BLaER1 treated with 17β-estradiol and CSF1 and Interleukin-3, amounts not matched to agents 10 nM and 100 nM (cell line): ENCODE results near the gene PTP4A2.

Experiments
- H3K27ac ChIP-seq, 11 experiments: shearing (Covaris generic); formaldehyde crosslinking; 2 replicates each; pipeline ENCODE4 v1.8.1; 2022
- H3K27me3 ChIP-seq, 11 experiments: shearing (Covaris generic); formaldehyde crosslinking; 2 replicates each; pipeline ENCODE4 v1.8.1; 2022
- H3K36me3 ChIP-seq, 11 experiments: shearing (Covaris generic); formaldehyde crosslinking; 2 replicates each; pipeline ENCODE4 v1.8.1; 2022
- H3K4me1 ChIP-seq, 10 experiments: shearing (Covaris generic); formaldehyde crosslinking; 2 replicates each; pipeline ENCODE4 v1.8.1; 2022
- H3K4me2 ChIP-seq, 11 experiments: shearing (Covaris generic); formaldehyde crosslinking; 2 replicates each; pipeline ENCODE4 v1.8.1; 2022
- H3K4me3 ChIP-seq, 10 experiments: shearing (Covaris generic); formaldehyde crosslinking; 2 replicates each; pipeline ENCODE4 v1.8.1; 2022
- H3K9ac ChIP-seq, 11 experiments: shearing (Covaris generic); formaldehyde crosslinking; 2 replicates each; pipeline ENCODE4 v1.8.1; 2022
- H3K9me3 ChIP-seq, 11 experiments: shearing (Covaris generic); formaldehyde crosslinking; replicated peaks in 1 of 11; 2 replicates each; pipeline ENCODE4 v1.8.1; 2022
- H4K20me1 ChIP-seq, 11 experiments: shearing (Covaris generic); formaldehyde crosslinking; 2 replicates each; pipeline ENCODE4 v1.8.1; 2022
- Cebpa-rat ChIP-seq, 11 experiments: shearing (Covaris generic); IDR thresholded peaks; 2 replicates each; pipeline ENCODE4 v1.8.1; 2022

Gene PTP4A2

GRCh38 chr1:31879981-31880608, 58.1 kb downstream of the PTP4A2 start:
- Histone ChIP-seq H3K27me3 (no peaks in the 10 kb centered on the region), H3K4me2 (peak overlapping the region in 10 of 11 experiments; percentile 40 to 73 (median 64); a peak in 14 of 22 replicates), H3K4me3 (no peak overlapping the region), H3K4me1 (peaks cover 25 to 50% (median 45%) of the 10 kb centered on the region in 10 experiments), H3K9ac (no peak overlapping the region), H3K36me3 (no peaks in the 10 kb centered on the region), H4K20me1 (no peaks in the 10 kb centered on the region), H3K9me3 (no peaks in the 10 kb centered on the region), H3K27ac (no peak overlapping the region)
- no peak for TF ChIP-seq Cebpa-rat (IDR thresholded peaks at IDR 0.05)

GRCh38 chr1:31878058-31878457, 60.1 kb downstream of the PTP4A2 start:
- H3K27me3 ChIP-seq: no peaks in the 10 kb centered on the region
- no peaks in the 10 kb centered on the region for H3K36me3 ChIP-seq
- H3K4me1 ChIP-seq: peaks cover 25 to 50% (median 45%) of the 10 kb centered on the region in 10 experiments
- H3K27ac ChIP-seq: peak overlapping the region; percentile 37 to 77 (median 72); a peak in 20 of 22 replicates
- H4K20me1 ChIP-seq: no peaks in the 10 kb centered on the region
- H3K4me2 ChIP-seq: peak overlapping the region; percentile 31 to 78 (median 55); a peak in 21 of 22 replicates
- 0 out of 22 replicates have a peak, but pooled peaks cover 0 to 5% (median 0%) of the 10 kb centered on the region in 11 experiments for H3K9me3 ChIP-seq
- peak overlapping the region in 9 of 11 experiments; percentile 9 to 49 (median 29); a peak in 10 of 22 replicates for H3K9ac ChIP-seq
- H3K4me3 ChIP-seq: no peak overlapping the region
- TF ChIP-seq Cebpa-rat (IDR thresholded peaks at IDR 0.05): no peak

DNA sequence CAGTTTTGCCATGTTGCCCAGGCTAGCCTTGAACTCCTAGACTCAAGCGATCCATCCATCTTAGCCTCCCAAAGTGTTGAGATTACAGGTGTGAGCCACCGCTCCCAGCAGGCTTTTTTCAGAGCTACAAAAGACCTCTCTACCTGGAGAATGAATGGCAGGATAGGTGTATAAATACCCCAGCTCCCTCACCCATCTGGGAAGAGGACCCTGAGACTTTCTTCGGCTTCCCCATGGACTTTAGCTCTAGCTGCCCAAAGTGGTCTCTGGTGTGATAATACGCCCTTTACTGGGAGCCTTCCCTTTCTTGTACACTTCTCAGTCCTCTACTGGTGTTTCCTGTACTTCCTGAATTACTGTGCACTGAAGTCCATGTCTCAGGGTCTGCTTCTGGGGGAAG, 60.6 kb downstream of the PTP4A2 start:
- H3K9ac ChIP-seq: peak overlapping the region in 8 of 11 experiments; percentile 9 to 49 (median 32); a peak in 8 of 22 replicates
- H3K27me3 ChIP-seq: no peaks in the 10 kb centered on the region
- no peaks in the 10 kb centered on the region for H4K20me1 ChIP-seq
- H3K9me3 ChIP-seq: 0 out of 22 replicates have a peak, but pooled peaks cover 0 to 8% (median 0%) of the 10 kb centered on the region in 11 experiments
- H3K36me3 ChIP-seq: no peaks in the 10 kb centered on the region
- H3K27ac ChIP-seq: peak overlapping the region; percentile 37 to 77 (median 72); a peak in 20 of 22 replicates
- TF ChIP-seq Cebpa-rat (IDR thresholded peaks at IDR 0.05): no peak
- peaks cover 25 to 50% (median 45%) of the 10 kb centered on the region in 10 experiments for H3K4me1 ChIP-seq
- no peak overlapping the region for H3K4me3 ChIP-seq
- peak overlapping the region; percentile 31 to 78 (median 55); a peak in 21 of 22 replicates for H3K4me2 ChIP-seq

DNA sequence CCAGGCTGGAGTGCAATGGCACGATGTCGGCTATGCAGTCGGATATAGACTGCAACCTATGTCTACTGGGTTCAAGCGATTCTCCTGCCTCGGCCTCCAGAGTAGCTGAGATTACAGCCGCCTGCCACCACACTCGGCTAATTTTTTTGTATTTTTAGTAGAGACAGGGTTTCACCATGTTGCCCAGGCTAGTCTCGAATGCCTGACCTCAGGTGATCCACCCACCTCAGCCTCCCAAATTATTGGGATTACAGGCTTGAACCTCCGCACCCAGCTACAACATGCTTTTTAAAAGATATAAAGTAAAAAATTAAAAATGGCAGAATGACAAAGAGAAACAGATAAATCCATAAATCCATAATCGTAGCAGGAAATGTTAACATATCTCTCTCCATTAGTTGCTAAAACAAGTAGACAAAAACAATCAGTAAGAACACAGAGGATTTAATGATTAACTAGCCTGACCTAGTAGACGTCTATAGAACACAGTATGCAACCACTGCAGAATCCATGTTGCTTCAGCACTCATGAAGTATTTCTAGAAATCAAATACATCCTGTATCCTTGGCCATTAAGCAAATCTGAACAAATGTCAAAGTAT, 62.4 kb downstream of the PTP4A2 start:
- Histone ChIP-seq H3K4me1 (peaks cover 13 to 37% (median 33%) of the 10 kb centered on the region in 10 experiments), H4K20me1 (no peaks in the 10 kb centered on the region), H3K9me3 (0 out of 22 replicates have a peak, but pooled peaks cover 0 to 8% (median 0%) of the 10 kb centered on the region in 11 experiments), H3K27ac (no peak overlapping the region), H3K27me3 (no peaks in the 10 kb centered on the region), H3K4me2 (no peak overlapping the region), H3K4me3 (no peak overlapping the region), H3K36me3 (no peaks in the 10 kb centered on the region), H3K9ac (no peak overlapping the region)
- TF ChIP-seq Cebpa-rat (IDR thresholded peaks at IDR 0.05): no peak

GRCh38 chr1:31874942-31875341, 63.2 kb downstream of the PTP4A2 start:
- Histone ChIP-seq H3K4me3 (no peak overlapping the region), H3K27ac (no peak overlapping the region), H3K36me3 (no peaks in the 10 kb centered on the region), H3K27me3 (no peaks in the 10 kb centered on the region), H3K9me3 (0 out of 22 replicates have a peak, but pooled peaks cover 0 to 8% (median 0%) of the 10 kb centered on the region in 11 experiments), H4K20me1 (no peaks in the 10 kb centered on the region), H3K4me2 (no peak overlapping the region), H3K4me1 (peaks cover 12 to 30% (median 26%) of the 10 kb centered on the region in 10 experiments), H3K9ac (no peak overlapping the region)
- no peak for TF ChIP-seq Cebpa-rat (IDR thresholded peaks at IDR 0.05)

DNA sequence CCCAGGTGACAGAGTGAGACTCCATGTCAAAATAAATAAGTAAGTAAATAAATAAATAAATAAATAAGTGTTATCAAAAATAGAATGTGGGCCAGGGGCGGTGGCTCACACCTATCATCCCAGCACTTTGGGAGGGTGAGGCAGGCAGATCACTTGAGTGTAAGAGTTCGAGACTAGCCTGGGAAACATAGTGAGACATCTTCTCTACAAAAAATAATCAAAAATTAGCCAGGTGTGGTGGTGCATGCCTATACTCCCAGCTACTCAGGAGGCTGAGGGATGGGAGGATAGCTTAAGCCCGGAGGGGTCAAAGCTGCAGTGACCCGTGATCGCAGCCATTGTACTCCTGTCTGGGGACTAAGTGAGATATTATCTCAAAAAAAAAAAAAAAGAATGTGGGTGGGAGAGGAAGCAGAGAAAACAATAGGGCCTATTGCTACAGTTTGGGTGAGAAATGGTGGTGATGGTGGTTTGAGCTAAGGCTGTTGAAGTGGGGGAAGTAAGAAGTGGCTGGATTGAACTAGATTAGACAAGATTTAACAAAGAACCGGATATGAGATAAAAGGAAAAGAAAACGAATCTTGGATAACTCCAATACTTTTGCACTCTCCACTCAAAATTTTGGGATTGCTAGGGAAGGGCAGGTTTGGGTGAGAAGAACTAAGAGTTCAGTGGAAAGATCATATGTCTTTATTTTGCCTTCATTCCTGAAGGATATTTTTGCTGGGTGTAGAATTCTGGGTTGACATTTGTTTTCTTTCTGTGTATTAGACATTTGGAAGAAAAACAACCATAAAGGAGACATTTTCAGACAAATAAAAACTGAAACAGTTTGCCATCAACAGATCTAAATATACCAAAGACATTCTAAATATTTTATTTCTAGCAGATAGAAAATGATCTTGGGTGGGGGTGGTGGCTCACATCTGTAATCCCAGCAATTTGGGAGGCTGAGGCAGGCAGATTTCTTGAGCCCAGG, 65.2 kb downstream of the PTP4A2 start:
- TF ChIP-seq Cebpa-rat (IDR thresholded peaks at IDR 0.05): no peak

GRCh38 chr1:31871703-31872102, 66.5 kb downstream of the PTP4A2 start:
- no peaks in the 10 kb centered on the region for H3K36me3 ChIP-seq
- H3K4me1 ChIP-seq: peaks cover 13 to 21% (median 17%) of the 10 kb centered on the region in 10 experiments
- no peak for TF ChIP-seq Cebpa-rat (IDR thresholded peaks at IDR 0.05)
- no peak overlapping the region for H3K4me3 ChIP-seq
- H3K27ac ChIP-seq: no peak overlapping the region
- H3K27me3 ChIP-seq: no peaks in the 10 kb centered on the region
- no peak overlapping the region for H3K4me2 ChIP-seq
- H4K20me1 ChIP-seq: no peaks in the 10 kb centered on the region
- no peak overlapping the region for H3K9ac ChIP-seq
- H3K9me3 ChIP-seq: 0 out of 22 replicates have a peak, but pooled peaks cover 0 to 8% (median 0%) of the 10 kb centered on the region in 11 experiments

More for the DNA sequence above, 65.2 kb downstream of the PTP4A2 start:
- H3K4me1 ChIP-seq: peaks cover 18 to 30% (median 26%) of the 10 kb centered on the region in 10 experiments
- H3K9ac ChIP-seq: no peak overlapping the region
- H3K36me3 ChIP-seq: no peaks in the 10 kb centered on the region
- no peak overlapping the region for H3K4me2 ChIP-seq
- H4K20me1 ChIP-seq: no peaks in the 10 kb centered on the region
- H3K4me3 ChIP-seq: no peak overlapping the region
- no peaks in the 10 kb centered on the region for H3K27me3 ChIP-seq
- 0 out of 22 replicates have a peak, but pooled peaks cover 0 to 8% (median 0%) of the 10 kb centered on the region in 11 experiments for H3K9me3 ChIP-seq
- H3K27ac ChIP-seq: no peak overlapping the region

DNA sequence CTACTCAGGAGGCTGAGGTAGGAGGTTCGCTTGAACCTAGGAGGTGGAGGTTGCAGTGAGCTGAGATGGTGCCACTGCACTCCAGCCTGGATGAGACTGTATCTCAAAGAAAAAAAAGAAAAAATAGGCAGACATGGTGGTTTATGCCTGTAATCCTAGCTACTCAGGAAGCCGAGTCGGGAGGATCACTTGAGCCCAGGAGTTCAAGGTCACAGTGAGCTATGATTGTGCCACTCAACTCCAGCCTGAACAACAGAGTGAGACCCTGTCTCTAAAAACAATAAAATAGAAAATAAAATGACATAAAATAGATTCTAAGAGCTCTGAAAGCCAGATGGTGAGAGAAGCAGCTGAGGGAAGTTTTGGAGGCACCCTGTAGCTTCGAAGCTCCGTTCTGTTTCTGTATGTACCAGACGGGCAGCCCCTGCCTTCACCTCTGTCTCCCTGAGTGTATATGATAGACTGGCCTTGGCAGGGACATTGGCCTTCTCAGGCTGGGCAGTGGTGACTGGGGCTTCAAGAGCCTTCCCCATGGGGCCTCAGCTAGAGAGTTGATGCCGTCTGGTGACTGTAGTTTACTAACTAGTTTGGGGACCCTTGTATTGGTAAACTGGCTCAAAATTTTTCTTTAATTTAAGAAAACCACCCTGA, 68.0 kb downstream of the PTP4A2 start:
- Histone ChIP-seq H3K9me3 (0 out of 22 replicates have a peak, but pooled peaks cover 0 to 8% (median 0%) of the 10 kb centered on the region in 11 experiments), H3K4me3 (no peak overlapping the region), H3K9ac (no peak overlapping the region), H3K4me1 (peaks cover 17 to 28% (median 22%) of the 10 kb centered on the region in 10 experiments), H3K36me3 (no peaks in the 10 kb centered on the region), H3K4me2 (peak overlapping the region in 4 of 11 experiments; percentile 49 to 82 (median 68); a peak in 7 of 22 replicates), H3K27ac (peak overlapping the region in 1 of 11 experiments; percentile 37; a peak in 1 of 22 replicates), H3K27me3 (no peaks in the 10 kb centered on the region), H4K20me1 (no peaks in the 10 kb centered on the region)
- no peak for TF ChIP-seq Cebpa-rat (IDR thresholded peaks at IDR 0.05)
